Hepatocyte (in vitro differentiated cells): ENCODE data around the gene SREK1IP1.

Experiments
- CTCF ChIP-seq: fragments of 200-600 bp; sonication (generic); IDR thresholded peaks from 2 replicates; pipeline ENCODE4 v1.5.1; 2016; ENCODE audit warnings: antibody characterized with exemption, mild to moderate bottlenecking; ENCODE audit not compliant: poor library complexity
- EZH2 ChIP-seq: fragments of 200-600 bp; sonication (generic); IDR thresholded peaks from 2 replicates; pipeline ENCODE4 v1.6.1; 2016; ENCODE audit warnings: antibody characterized with exemption, mild to moderate bottlenecking, borderline replicate concordance

- no peak for TF ChIP-seq CTCF
- no peak for TF ChIP-seq EZH2
Observed at GRCh38 chr5:64744914-64745313, 23.6 kb downstream of the SREK1IP1 start.
